GM12878 (cell line): ENCODE data around the gene FAM78A. TPM values are rescaled to one million over a fixed set of nuclear protein-coding genes. Genes with fewer than 3 reads are reported as not detected.

Experiments used
- ATF3 ChIP-seq: IDR thresholded peaks from 2 replicates; pipeline ENCODE4 v1.6.1; 2011; ENCODE audit warnings: low read depth, mild to moderate bottlenecking, low read length, moderate library complexity, borderline replicate concordance; ENCODE audit errors: extremely low read depth
- BCL11A ChIP-seq: IDR thresholded peaks from 2 replicates; pipeline ENCODE4 v1.6.1; 2011; ENCODE audit warnings: low read depth, low read length
- BMI1 ChIP-seq: fragments of 450-650 bp; IDR thresholded peaks from 2 replicates; pipeline ENCODE4 v1.6.1; 2016; ENCODE audit warnings: mild to moderate bottlenecking, moderate library complexity, borderline replicate concordance
- DPF2 ChIP-seq: fragments of 450-650 bp; IDR thresholded peaks from 2 replicates; pipeline ENCODE4 v1.6.1; 2017; ENCODE audit warnings: mild to moderate bottlenecking
- GATAD2B ChIP-seq: fragments of 450-650 bp; conservative IDR thresholded peaks from 2 replicates; pipeline ENCODE4 v1.6.1; 2017; ENCODE audit warnings: low read depth, mild to moderate bottlenecking, moderate library complexity
- HCFC1 ChIP-seq: fragments of 150-350 bp; IDR thresholded peaks from 2 replicates; pipeline ENCODE4 v1.6.1; 2014; ENCODE audit warnings: low read length
- HDAC2 ChIP-seq: fragments of 200-600 bp; sonication (generic); IDR thresholded peaks from 2 replicates; pipeline ENCODE4 v1.6.1; 2017
- HDAC6 ChIP-seq: fragments of 200-600 bp; sonication (generic); IDR thresholded peaks from one replicate; pipeline ENCODE4 v1.8.0; 2017; ENCODE audit warnings: antibody characterized with exemption; ENCODE audit not compliant: unreplicated experiment
- IRF5 ChIP-seq: fragments of 450-650 bp; IDR thresholded peaks from 2 replicates; pipeline ENCODE4 v1.6.1; 2017; ENCODE audit warnings: borderline replicate concordance
- KDM1A ChIP-seq: fragments of 200-600 bp; sonication (generic); IDR thresholded peaks from 2 replicates; pipeline ENCODE4 v1.6.1; 2016; ENCODE audit warnings: borderline replicate concordance
- MAX ChIP-seq: IDR thresholded peaks from 2 replicates; pipeline ENCODE4 v1.6.1; 2012; ENCODE audit warnings: low read depth, low read length, improper control_type of control experiment
- RELA ChIP-seq: fragments of 450-650 bp; IDR thresholded peaks from 2 replicates; pipeline ENCODE4 v1.8.0; 2014; ENCODE audit warnings: borderline replicate concordance; ENCODE audit not compliant: partially characterized antibody
- RFX5 ChIP-seq: IDR thresholded peaks from 2 replicates; pipeline ENCODE4 v1.6.1; 2011; ENCODE audit warnings: low read depth, low read length, improper control_type of control experiment
- SMAD1 ChIP-seq: fragments of 450-650 bp; IDR thresholded peaks from 2 replicates; pipeline ENCODE4 v1.6.1; 2018; ENCODE audit warnings: mild to moderate bottlenecking, low read depth; ENCODE audit not compliant: partially characterized antibody
- SMC3 ChIP-seq: IDR thresholded peaks from 2 replicates; pipeline ENCODE4 v1.6.1; 2011; ENCODE audit warnings: low read length, improper control_type of control experiment, borderline replicate concordance
- STAT3 ChIP-seq: IDR thresholded peaks from 2 replicates; pipeline ENCODE4 v1.6.1; 2011; ENCODE audit warnings: low read depth, low read length, improper control_type of control experiment
- SUPT20H ChIP-seq: IDR thresholded peaks from 2 replicates; pipeline ENCODE4 v1.6.1; 2011; ENCODE audit warnings: low read depth, mild to moderate bottlenecking, low read length, moderate library complexity, borderline replicate concordance; ENCODE audit not compliant: control insufficient read depth
- USF2 ChIP-seq: IDR thresholded peaks from 2 replicates; pipeline ENCODE4 v1.6.1; 2011; ENCODE audit warnings: low read depth, low read length, improper control_type of control experiment, borderline replicate concordance
- YBX1 ChIP-seq: fragments of 450-650 bp; IDR thresholded peaks from 2 replicates; pipeline ENCODE4 v1.6.1; 2016; ENCODE audit warnings: antibody characterized with exemption
- YY1 ChIP-seq: IDR thresholded peaks from 2 replicates; pipeline ENCODE4 v1.6.1; 2011; ENCODE audit warnings: low read depth, mild to moderate bottlenecking, low read length
- ZBED1 ChIP-seq: IDR thresholded peaks from 2 replicates; pipeline ENCODE4 v1.6.1; 2016; ENCODE audit warnings: borderline replicate concordance
- ZNF207 ChIP-seq: fragments of 450-650 bp; IDR thresholded peaks from 2 replicates; pipeline ENCODE4 v1.6.1; 2014; ENCODE audit warnings: antibody characterized with exemption, mild to moderate bottlenecking, borderline replicate concordance
- ZNF217 ChIP-seq: fragments of 450-650 bp; IDR thresholded peaks from 2 replicates; pipeline ENCODE4 v1.6.1; 2017; ENCODE audit warnings: antibody characterized with exemption, mild to moderate bottlenecking
- polyA plus RNA-seq, 11 experiments: library from polyadenylated mRNA; depleted of rRNA in 4 of 11; unstranded in 6 of 11; stranded (reverse) in 5 of 11; fragments of >200 nt; fragmentation: Nextera tagmentation in 4 of 11; fragmentation: Illumina TruSeq in 1 of 11; extraction: Ambion mirVana in 4 of 11; extraction: Trizol in 1 of 11; gene quantifications; 1 replicate in 1 of 11; 2 replicates in 10 of 11; pipeline versions ENCODE4 v1.2.1 to v1.2.3, GENCODE V29; 2011 to 2016; ENCODE audit warnings: inconsistent platforms in 2 of 11, missing spikeins in 2 of 11, low read depth in 1 of 11
- total RNA-seq, 4 experiments: library from RNA; depleted of rRNA in 3 of 4; stranded (reverse); fragments of >200 nt in 3 of 4; fragmentation: Illumina TruSeq in 1 of 4; extraction: Trizol in 1 of 4; gene quantifications; 2 replicates each; pipeline versions ENCODE4 v1.2.1 to v1.2.3, GENCODE V29; 2013 to 2021
- TF ChIP-seq, protein P1 (sequence below): fragments of 450-650 bp; IDR thresholded peaks from 2 replicates; pipeline ENCODE4 v1.6.1; 2017; ENCODE audit warnings: mild to moderate bottlenecking
- TF ChIP-seq, protein P2 (sequence below): fragments of 450-650 bp; IDR thresholded peaks from 2 replicates; pipeline ENCODE4 v1.6.1; 2018; ENCODE audit warnings: mild to moderate bottlenecking, low read depth, moderate library complexity; ENCODE audit not compliant: partially characterized antibody

Gene FAM78A
- total and polyA plus RNA-seq, 10 of the 15 experiments (the other 5 are each of a cell fraction or from before 2014, with no cell fraction given): 0.18 to 32.5 (median 12.2) TPM

GRCh38 chr9:131277910-131278701 is 1.8 kb upstream of the FAM78A start (continued):
- TF ChIP-seq IRF5 (no peak), YBX1 (no peak), USF2 (no peak), HDAC2 (no peak), RFX5 (no peak), HDAC6 (no peak), BCL11A (no peak), YY1 (peak; percentile 61; the same call in 1 of the 2 replicates), SMC3 (no peak), MAX (no peak), HCFC1 (peak; percentile 82), SMAD1 (no peak), RELA (no peak), STAT3 (no peak), ATF3 (no peak), ZNF207 (no peak), ZNF217 (no peak), SUPT20H (no peak), ZBED1 (no peak), GATAD2B (no peak), BMI1 (no peak), KDM1A (no peak), DPF2 (no peak)
- TF ChIP-seq, protein P1, sequence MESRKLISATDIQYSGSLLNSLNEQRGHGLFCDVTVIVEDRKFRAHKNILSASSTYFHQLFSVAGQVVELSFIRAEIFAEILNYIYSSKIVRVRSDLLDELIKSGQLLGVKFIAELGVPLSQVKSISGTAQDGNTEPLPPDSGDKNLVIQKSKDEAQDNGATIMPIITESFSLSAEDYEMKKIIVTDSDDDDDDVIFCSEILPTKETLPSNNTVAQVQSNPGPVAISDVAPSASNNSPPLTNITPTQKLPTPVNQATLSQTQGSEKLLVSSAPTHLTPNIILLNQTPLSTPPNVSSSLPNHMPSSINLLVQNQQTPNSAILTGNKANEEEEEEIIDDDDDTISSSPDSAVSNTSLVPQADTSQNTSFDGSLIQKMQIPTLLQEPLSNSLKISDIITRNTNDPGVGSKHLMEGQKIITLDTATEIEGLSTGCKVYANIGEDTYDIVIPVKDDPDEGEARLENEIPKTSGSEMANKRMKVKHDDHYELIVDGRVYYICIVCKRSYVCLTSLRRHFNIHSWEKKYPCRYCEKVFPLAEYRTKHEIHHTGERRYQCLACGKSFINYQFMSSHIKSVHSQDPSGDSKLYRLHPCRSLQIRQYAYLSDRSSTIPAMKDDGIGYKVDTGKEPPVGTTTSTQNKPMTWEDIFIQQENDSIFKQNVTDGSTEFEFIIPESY: no peak
- TF ChIP-seq, protein P2, sequence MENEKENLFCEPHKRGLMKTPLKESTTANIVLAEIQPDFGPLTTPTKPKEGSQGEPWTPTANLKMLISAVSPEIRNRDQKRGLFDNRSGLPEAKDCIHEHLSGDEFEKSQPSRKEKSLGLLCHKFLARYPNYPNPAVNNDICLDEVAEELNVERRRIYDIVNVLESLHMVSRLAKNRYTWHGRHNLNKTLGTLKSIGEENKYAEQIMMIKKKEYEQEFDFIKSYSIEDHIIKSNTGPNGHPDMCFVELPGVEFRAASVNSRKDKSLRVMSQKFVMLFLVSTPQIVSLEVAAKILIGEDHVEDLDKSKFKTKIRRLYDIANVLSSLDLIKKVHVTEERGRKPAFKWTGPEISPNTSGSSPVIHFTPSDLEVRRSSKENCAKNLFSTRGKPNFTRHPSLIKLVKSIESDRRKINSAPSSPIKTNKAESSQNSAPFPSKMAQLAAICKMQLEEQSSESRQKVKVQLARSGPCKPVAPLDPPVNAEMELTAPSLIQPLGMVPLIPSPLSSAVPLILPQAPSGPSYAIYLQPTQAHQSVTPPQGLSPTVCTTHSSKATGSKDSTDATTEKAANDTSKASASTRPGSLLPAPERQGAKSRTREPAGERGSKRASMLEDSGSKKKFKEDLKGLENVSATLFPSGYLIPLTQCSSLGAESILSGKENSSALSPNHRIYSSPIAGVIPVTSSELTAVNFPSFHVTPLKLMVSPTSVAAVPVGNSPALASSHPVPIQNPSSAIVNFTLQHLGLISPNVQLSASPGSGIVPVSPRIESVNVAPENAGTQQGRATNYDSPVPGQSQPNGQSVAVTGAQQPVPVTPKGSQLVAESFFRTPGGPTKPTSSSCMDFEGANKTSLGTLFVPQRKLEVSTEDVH: no peak
